Heart right ventricle (tissue), 16 donors: ENCODE measurements around the gene GALNT3. TPM values are rescaled to one million over a fixed set of nuclear protein-coding genes. Genes with fewer than 3 reads are reported as not detected.

Source experiments
- ATAC-seq, 8 donors: fragments of 200-7000 bp; cut with Tn5 transposase; one replicate each; pipeline ENCODE4 v1.9.1; 2020; ENCODE audit warnings: mild to moderate bottlenecking in 8 of 8, moderate library complexity in 8 of 8, moderate number of reproducible peaks in 1 of 8
- DNase-seq, 2 donors: peaks; one replicate each; pipeline ENCODE4 v3.0.0-alpha.2; 2020
- H3K27ac ChIP-seq, 10 donors: fragments of 200-600 bp; sonication (generic) in 2 of 10; one replicate each; pipeline versions ENCODE4 v1.5.0 to v1.8.0; 2020 to 2022; ENCODE audit warnings: mild to moderate bottlenecking in 3 of 10
- H3K27me3 ChIP-seq, 7 donors: fragments of 200-600 bp; one replicate each; pipeline ENCODE4 v1.8.0; 2021 to 2022; ENCODE audit warnings: mild to moderate bottlenecking in 2 of 7
- H3K36me3 ChIP-seq, 9 donors: fragments of 200-600 bp; sonication (generic) in 1 of 9; one replicate each; pipeline versions ENCODE4 v1.5.0 to v1.8.0; 2020 to 2022; ENCODE audit warnings: mild to moderate bottlenecking in 2 of 9
- H3K4me1 ChIP-seq, 9 donors: fragments of 200-600 bp; sonication (generic) in 1 of 9; one replicate each; pipeline versions ENCODE4 v1.5.0 to v1.8.0; 2020 to 2022; ENCODE audit warnings: mild to moderate bottlenecking in 4 of 9
- H3K4me3 ChIP-seq, 10 donors: fragments of 200-600 bp; sonication (generic) in 2 of 10; one replicate each; pipeline versions ENCODE4 v1.5.0 to v1.8.0; 2020 to 2022; ENCODE audit warnings: mild to moderate bottlenecking in 7 of 10, moderate library complexity in 2 of 10
- H3K9me3 ChIP-seq, 11 donors: fragments of 200-600 bp in 10 of 11; sonication (generic) in 2 of 11; one replicate each; pipeline versions ENCODE4 v1.5.0 to v1.8.0; 2013 to 2022; ENCODE audit warnings: mild to moderate bottlenecking in 2 of 11, control low read depth in 1 of 11, moderate library complexity in 1 of 11
- WGBS, 2 donors: extraction: QIAGEN DNeasy Blood & Tissue Kit; methylation state at CpG; one replicate each; pipeline ENCODE4 v1.1.7; 2013; ENCODE audit warnings: inconsistent platforms in 1 of 2; 5-methylcytosine and 5-hydroxymethylcytosine counted together
- intact Hi-C, 10 donors: fragments of 100-400 bp; cut with DNase I; formaldehyde crosslinking; loops; one replicate each; pipeline versions ENCODE4 v1.11.1 to v1.14.2; 2022
- polyA plus RNA-seq, 2 donors: library from polyadenylated mRNA; stranded (reverse); fragments of 200-250 nt; gene quantifications; one replicate each; pipeline ENCODE4 v1.2.3, GENCODE V29; 2013
- total RNA-seq, 10 donors: library from RNA; stranded (reverse); fragmentation: NEBNext Ultra II Directional in 3 of 10; extraction: Animal tissue kit (Norgen Biotek cat#: 25700) in 3 of 10; gene quantifications; one replicate each; pipeline versions ENCODE4 v1.2.1 to v1.2.4, GENCODE V29; 2021 to 2023
- TF ChIP-seq, protein P1 (sequence below), 9 donors: fragments of 200-600 bp; sonication (generic) in 2 of 9; IDR thresholded peaks; one replicate each; pipeline versions ENCODE4 v1.5.0 to v1.8.0; 2021 to 2022; ENCODE audit warnings: antibody characterized with exemption in 9 of 9, mild to moderate bottlenecking in 5 of 9, moderate library complexity in 1 of 9
- donor health status: Arrhythmogenic right ventricular cardiomyopathy.
- donor health status: ischemic (EF 13 %, LVEDD 7.1; RV severe dilation, severe dysfunction).
- donor health status: healthy with polysubstance abuse.
- donor health status: DM: no; HTN: yes; CAD: no.
- donor health status: DM: no; HTN: no; CAD: no.
- donor health status: ischemic (EF 25% LVEDD 6.9; RV normal size, moderate dysfunction).
- donor health status: ischemic (EF 25% LVEDD 5.7; RV mildly dilated, moderate dysfunction).
- donor health status: healthy.
- donor health status: DM: yes; HTN: yes; CAD: no.
- donor health status: Ischemic cardiomyopathy.
- donor health status: ischemic (EF 35%, LVEDD 5.7; RV mildly dilated, moderate dysfunction).
- donor health status: nonischemic (EF 11% LVEDD 7.7; RV severe dilation, severe dysfunction).
- donor health status: DM: yes; HTN: yes; CAD: no.
- donor health status: PGD.
- donor health status: ischemic (EF 29% LVEDD 5.4; RV normal size, mild dysfunction).
- donor health status: nonischemic (EF 23%, LVEDD 6.1; RV moderate dilation, normal function).

Gene GALNT3
- total and polyA plus RNA-seq, 12 donors: 0.13 to 1.1 (median 0.27) TPM; not detected in 2

DNA sequence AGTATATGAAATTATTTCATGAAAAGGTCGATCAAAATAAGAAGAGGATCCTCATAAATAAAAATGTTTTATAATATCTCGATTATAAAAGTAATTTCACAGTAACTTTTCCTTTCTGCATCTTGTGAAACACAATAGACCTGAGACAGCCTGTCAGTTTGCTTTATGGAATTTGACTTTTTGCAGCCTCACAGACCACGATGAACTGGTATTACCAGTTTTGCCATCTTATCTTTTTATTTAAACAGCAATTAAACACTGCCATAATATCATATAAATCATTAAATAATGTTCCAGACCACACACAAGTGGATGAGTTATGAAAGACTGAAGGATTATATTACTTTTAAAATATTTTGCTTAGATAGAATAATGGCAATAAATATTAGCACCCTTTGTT is 10.7 kb upstream of the GALNT3 start:
- Histone ChIP-seq H3K4me1 (no peaks in the 10 kb centered on the region), H3K36me3 (no peaks in the 10 kb centered on the region), H3K27me3 (no peaks in the 10 kb centered on the region), H3K27ac (no peak overlapping the region), H3K9me3 (no peaks in the 10 kb centered on the region), H3K4me3 (no peak overlapping the region)
- intact Hi-C loops: no loop called here
- TF ChIP-seq, protein P1, sequence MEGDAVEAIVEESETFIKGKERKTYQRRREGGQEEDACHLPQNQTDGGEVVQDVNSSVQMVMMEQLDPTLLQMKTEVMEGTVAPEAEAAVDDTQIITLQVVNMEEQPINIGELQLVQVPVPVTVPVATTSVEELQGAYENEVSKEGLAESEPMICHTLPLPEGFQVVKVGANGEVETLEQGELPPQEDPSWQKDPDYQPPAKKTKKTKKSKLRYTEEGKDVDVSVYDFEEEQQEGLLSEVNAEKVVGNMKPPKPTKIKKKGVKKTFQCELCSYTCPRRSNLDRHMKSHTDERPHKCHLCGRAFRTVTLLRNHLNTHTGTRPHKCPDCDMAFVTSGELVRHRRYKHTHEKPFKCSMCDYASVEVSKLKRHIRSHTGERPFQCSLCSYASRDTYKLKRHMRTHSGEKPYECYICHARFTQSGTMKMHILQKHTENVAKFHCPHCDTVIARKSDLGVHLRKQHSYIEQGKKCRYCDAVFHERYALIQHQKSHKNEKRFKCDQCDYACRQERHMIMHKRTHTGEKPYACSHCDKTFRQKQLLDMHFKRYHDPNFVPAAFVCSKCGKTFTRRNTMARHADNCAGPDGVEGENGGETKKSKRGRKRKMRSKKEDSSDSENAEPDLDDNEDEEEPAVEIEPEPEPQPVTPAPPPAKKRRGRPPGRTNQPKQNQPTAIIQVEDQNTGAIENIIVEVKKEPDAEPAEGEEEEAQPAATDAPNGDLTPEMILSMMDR (IDR thresholded peaks at IDR 0.05): no peak
- 84 to 90% methylated on average over 3 of the region's 3 CpGs for WGBS, 2 donors
- no peak for DNase-seq
- no peak for ATAC-seq

DNA sequence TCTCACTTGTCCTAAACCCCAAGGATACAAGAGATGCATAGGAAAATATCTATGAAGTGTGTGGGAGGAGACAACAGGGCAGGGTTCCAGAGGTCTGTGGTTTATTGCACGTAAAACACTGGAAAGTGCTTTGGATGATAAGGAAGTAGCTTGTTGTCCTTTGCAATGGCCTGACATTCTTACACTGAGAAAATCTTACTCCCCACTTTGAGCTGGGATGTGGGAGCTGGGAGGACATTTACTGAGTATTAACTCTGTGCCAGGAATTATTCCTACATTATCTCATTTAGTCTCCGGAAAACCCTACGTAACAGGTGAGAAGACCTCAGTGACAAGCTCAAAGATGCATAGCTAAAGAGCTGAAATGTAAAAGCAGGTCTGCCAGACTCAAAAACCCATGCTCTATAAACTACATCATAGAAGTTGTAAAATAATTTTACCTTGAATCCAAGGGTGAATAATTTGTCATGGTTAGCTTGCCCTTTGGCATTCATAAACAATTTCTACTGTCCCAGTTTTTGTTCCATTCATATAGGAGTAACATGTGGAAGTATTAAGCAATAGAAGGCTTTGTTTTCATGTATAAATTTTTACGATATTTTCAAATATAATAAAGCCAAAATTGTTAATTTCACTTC is 9.2 kb upstream of the GALNT3 start:
- WGBS, 2 donors: 72 to 75% methylated on average over 4 of the region's 4 CpGs
- H3K36me3 ChIP-seq: no peaks in the 10 kb centered on the region
- ATAC-seq: no peak
- H3K4me1 ChIP-seq: no peaks in the 10 kb centered on the region
- no peak overlapping the region for H3K27ac ChIP-seq
- no peaks in the 10 kb centered on the region for H3K27me3 ChIP-seq
- H3K4me3 ChIP-seq: no peak overlapping the region
- DNase-seq: no peak
- TF ChIP-seq, protein P1 (IDR thresholded peaks at IDR 0.05): no peak
- no peaks in the 10 kb centered on the region for H3K9me3 ChIP-seq
- intact Hi-C loops: no loop called here

DNA sequence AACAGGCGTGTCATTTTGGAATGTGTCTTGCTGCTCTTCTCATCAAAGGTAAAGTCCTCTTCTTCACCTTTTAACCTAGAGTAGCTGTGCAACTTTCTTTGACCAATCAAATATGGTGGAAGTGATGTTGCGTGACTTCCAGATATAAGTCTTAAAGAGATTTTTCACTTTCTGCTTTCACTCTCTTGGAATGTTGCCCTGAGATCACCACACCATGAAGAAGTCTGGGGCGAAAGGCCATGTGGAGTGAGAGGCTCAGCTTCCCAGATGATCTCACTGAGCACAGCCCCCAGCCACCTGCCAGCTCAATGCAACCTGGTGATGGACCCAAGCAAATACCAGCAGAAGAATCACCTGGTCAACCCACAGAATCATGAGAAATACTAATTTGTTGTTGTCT is 7.1 kb upstream of the GALNT3 start:
- no peak overlapping the region for H3K27ac ChIP-seq
- no peak overlapping the region for H3K4me3 ChIP-seq
- DNase-seq (no peak), ATAC-seq (no peak)
- 95 to 96% methylated on average over 3 of the region's 3 CpGs for WGBS, 2 donors
- no peaks in the 10 kb centered on the region for H3K9me3 ChIP-seq
- no peaks in the 10 kb centered on the region for H3K4me1 ChIP-seq
- TF ChIP-seq, protein P1 (IDR thresholded peaks at IDR 0.05): no peak
- no peaks in the 10 kb centered on the region for H3K36me3 ChIP-seq
- intact Hi-C loops: no loop called here
- H3K27me3 ChIP-seq: no peaks in the 10 kb centered on the region

DNA sequence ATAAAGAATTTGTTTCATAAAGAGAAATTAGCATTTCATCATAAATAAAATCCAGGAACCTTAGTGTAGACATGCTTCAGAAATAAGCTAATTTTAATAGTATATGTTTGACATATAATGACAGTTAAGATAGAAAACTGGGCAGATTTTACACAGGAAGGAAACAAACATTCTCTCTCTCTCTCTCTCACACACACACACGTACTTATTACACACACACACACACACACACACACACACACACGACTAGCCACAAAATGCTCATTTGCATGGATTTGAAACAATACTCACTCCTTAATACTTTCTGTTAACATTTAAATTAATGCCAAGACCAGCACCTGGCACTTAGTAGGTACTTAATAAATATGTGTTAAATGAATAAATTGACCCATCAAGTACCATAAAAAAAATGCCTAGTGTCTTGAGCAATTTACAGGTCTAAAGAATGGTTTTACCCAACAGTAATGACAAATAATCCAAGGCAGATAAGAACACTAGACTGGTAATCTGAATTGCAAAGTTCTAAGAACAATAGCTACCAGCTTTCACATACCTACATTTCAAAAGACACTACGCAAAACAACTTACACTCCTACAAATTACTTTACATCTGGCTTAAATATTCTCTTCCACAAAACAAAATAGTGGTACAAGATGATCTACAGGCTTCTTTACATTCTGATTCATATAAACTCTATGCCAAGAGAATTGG is 2.9 kb upstream of the GALNT3 start:
- TF ChIP-seq, protein P1 (IDR thresholded peaks at IDR 0.05): no peak
- 45 to 55% methylated on average over 3 of the region's 3 CpGs for WGBS, 2 donors
- DNase-seq (no peak), ATAC-seq (no peak)
- Histone ChIP-seq H3K27ac (no peak overlapping the region), H3K4me1 (peaks cover 5 to 24% (median 16%) of the 10 kb centered on the region in 9 donors), H3K9me3 (no peaks in the 10 kb centered on the region), H3K4me3 (no peak overlapping the region), H3K27me3 (peaks cover 16 to 38% (median 29%) of the 10 kb centered on the region in 7 donors), H3K36me3 (no peaks in the 10 kb centered on the region)
- intact Hi-C loops: no loop called here
